IPS DF 4.7 (cell line): Measurements from ENCODE around the gene RNF8.
"Not testable (repeated sequence)": the region's sequence is repeated elsewhere in the genome, so short reads cannot be mapped to it uniquely, and the experiment has no call there.

Source experiments
- DNase-seq: peaks from one replicate; pipeline ENCODE4 v3.0.0-alpha.2; 2013; ENCODE audit warnings: low spot score; ENCODE audit errors: extremely low read depth

RNF8 gene

DNA sequence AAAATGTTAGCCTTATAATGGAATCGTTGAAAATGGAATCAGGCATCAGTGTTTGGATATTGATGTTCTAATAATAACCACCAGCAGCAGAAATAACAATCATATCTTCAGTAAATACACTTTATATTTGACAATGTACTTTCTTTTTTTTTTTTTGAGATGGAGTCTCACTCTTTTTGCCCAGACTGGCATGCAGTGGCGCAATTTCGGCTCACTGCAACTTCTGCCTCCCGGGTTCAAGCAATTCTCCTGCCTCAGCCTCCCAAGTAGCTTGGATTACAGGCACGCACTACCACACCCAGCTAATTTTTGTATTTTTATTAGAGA lies 89.4 kb downstream of the RNF8 start:
- not testable (repeated sequence) for DNase-seq
